Measurements from ENCODE around the gene TRIM17. TPM values are rescaled to one million over a fixed set of nuclear protein-coding genes. Genes with fewer than 3 reads are reported as not detected.

Gene TRIM17
- total and polyA plus RNA-seq, 2 of the 13 experiments (the other 11 are each of a cell fraction or from before 2014, with no cell fraction given): 0.32 to 0.64 TPM

DNA sequence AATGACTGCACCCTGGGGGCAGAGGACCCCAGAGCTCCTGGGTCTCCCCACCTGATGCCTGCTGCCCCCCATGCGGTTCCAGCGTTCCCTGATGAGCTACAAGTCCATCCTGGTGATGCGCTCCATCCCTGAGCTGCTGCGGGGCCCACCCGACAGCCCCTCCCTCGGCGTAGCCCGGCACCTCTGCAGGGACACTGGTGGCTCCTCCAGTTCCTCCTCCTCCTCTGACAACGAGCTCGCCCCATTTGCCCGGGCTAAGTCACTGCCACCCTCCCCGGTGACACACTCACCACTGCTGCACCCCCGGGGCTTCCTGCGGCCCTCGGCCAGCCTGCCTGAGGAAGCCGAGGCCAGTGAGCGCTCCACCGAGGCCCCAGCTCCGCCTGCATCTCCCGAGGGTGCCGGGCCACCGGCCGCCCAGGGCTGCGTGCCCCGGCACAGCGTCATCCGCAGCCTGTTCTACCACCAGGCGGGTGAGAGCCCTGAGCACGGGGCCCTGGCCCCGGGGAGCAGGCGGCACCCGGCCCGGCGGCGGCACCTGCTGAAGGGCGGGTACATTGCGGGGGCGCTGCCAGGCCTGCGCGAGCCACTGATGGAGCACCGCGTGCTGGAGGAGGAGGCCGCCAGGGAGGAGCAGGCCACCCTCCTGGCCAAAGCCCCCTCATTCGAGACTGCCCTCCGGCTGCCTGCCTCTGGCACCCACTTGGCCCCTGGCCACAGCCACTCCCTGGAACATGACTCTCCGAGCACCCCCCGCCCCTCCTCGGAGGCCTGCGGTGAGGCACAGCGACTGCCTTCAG, 45.5 kb downstream of the TRIM17 start (continued):
- TF ChIP-seq, protein P1, sequence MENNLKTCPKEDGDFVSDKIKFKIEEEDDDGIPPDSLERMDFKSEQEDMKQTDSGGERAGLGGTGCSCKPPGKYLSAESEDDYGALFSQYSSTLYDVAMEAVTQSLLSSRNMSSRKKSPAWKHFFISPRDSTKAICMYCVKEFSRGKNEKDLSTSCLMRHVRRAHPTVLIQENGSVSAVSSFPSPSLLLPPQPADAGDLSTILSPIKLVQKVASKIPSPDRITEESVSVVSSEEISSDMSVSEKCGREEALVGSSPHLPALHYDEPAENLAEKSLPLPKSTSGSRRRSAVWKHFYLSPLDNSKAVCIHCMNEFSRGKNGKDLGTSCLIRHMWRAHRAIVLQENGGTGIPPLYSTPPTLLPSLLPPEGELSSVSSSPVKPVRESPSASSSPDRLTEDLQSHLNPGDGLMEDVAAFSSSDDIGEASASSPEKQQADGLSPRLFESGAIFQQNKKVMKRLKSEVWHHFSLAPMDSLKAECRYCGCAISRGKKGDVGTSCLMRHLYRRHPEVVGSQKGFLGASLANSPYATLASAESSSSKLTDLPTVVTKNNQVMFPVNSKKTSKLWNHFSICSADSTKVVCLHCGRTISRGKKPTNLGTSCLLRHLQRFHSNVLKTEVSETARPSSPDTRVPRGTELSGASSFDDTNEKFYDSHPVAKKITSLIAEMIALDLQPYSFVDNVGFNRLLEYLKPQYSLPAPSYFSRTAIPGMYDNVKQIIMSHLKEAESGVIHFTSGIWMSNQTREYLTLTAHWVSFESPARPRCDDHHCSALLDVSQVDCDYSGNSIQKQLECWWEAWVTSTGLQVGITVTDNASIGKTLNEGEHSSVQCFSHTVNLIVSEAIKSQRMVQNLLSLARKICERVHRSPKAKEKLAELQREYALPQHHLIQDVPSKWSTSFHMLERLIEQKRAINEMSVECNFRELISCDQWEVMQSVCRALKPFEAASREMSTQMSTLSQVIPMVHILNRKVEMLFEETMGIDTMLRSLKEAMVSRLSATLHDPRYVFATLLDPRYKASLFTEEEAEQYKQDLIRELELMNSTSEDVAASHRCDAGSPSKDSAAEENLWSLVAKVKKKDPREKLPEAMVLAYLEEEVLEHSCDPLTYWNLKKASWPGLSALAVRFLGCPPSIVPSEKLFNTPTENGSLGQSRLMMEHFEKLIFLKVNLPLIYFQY (CRISPR knock-in tag; IDR thresholded peaks at IDR 0.05; ENCODE audit: borderline replicate concordance): no peak
- TF ChIP-seq ZNF577 (CRISPR knock-in tag; IDR thresholded peaks at IDR 0.05; ENCODE audit: borderline replicate concordance, low read depth): no peak
- TF ChIP-seq MXI1 (IDR thresholded peaks at IDR 0.05; ENCODE audit: borderline replicate concordance, low read depth, low read length): no peak

DNA sequence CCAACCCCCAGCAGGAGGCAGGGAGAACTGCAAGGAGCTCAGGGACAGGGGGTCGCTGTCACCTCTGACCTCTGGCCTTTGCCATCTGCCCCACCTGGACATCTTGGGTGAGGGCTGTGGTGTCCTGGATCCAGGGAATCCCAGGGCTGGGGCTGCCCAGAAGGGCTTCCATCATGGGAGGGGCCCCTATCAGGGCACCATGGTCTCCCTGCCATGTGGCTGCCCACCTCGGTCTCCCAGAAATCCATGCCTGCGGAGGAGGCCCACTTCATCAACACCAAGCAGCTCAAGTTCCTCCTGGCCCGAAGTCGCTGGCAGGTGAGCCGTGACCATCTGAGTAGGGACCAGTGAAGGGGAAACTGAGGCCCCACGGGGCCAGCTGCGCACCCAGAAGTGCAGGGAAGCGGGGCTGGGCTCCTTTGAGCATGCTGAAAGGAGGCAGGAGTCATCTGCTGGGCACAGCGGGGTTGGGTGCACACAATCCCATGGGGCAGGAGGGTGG, 46.2 kb downstream of the TRIM17 start:
- H3K36me3 ChIP-seq (replicated peaks in 1 of 2; ENCODE audit: control insufficient read depth in 1 of 2, insufficient read depth in 2 of 2, low read length in 2 of 2): no peaks in the 10 kb centered on the region
- no peak overlapping the region for H2AFZ ChIP-seq (ENCODE audit: low read length)
- H3K4me1 ChIP-seq (ENCODE audit: insufficient read depth, low read length): peaks cover 28% of the 10 kb centered on the region
- H3K9me3 ChIP-seq (ENCODE audit: low read length): no peaks in the 10 kb centered on the region
- H3K27me3 ChIP-seq (ENCODE audit: control insufficient read depth in 1 of 2, insufficient read depth in 2 of 2, low read length in 2 of 2): peaks cover 0 to 18% of the 10 kb centered on the region in 2 experiments; a peak in 4 of 5 replicates
- BruUV-seq (replicated peaks): no TSS peak
- ATAC-seq (no peak), DNase-seq (ENCODE audit: low spot score) (no peak), FAIRE-seq (no peak)
- H3K9ac ChIP-seq (ENCODE audit: insufficient read depth, low read depth, low read length): no peak overlapping the region
- no peak overlapping the region for H3K4me3 ChIP-seq (replicated peaks in 1 of 3; ENCODE audit: insufficient read depth in 1 of 3, low read depth in 2 of 3, low read length in 3 of 3)
- no peak overlapping the region for H3K4me2 ChIP-seq (ENCODE audit: low read depth, low read length)
- H3K79me2 ChIP-seq (ENCODE audit: insufficient read depth, low read length): no peaks in the 10 kb centered on the region
- in situ Hi-C loops (cut with HindIII; ENCODE audit: extremely low pct_ligation_motif_present, low pct_unique_long_range_greater_than_20kb) (no loop called here), intact Hi-C loops (cut with micrococcal nuclease; ENCODE audit: unreplicated experiment) (no loop called here)
- ChIA-PET CTCF (ENCODE audit: low intra/inter-chr PET ratio, low total read pairs) (no interaction called here), POLR2A (no interaction called here)
- 69% methylated on average over 8 of the region's 10 CpGs for WGBS (ENCODE audit: low lambda C conversion rate)
- H3K27ac ChIP-seq (ENCODE audit: extremely low read length, insufficient read depth, low read length): no peak overlapping the region
- H4K20me1 ChIP-seq (ENCODE audit: insufficient read depth, low read length): no peaks in the 10 kb centered on the region
- TF ChIP-seq BCL6 (CRISPR knock-in tag; IDR thresholded peaks at IDR 0.05): no peak
- TF ChIP-seq ZNF329 (CRISPR knock-in tag; IDR thresholded peaks at IDR 0.05; ENCODE audit: low read depth): no peak
- no peak for TF ChIP-seq ZEB1 (IDR thresholded peaks at IDR 0.05; ENCODE audit: insufficient replicate concordance, low read depth)
- no peak for TF ChIP-seq ZNF296 (CRISPR knock-in tag; conservative IDR thresholded peaks at IDR 0.05)
- no peak for TF ChIP-seq PAF1 (CRISPR knock-in tag; IDR thresholded peaks at IDR 0.05)
- TF ChIP-seq ZNF263 (CRISPR knock-in tag; IDR thresholded peaks at IDR 0.05): no peak
- no peak for TF ChIP-seq ZNF160 (CRISPR knock-in tag; IDR thresholded peaks at IDR 0.05)
- no peak for TF ChIP-seq SIN3A (IDR thresholded peaks at IDR 0.05; ENCODE audit: borderline replicate concordance, low read depth, low read length)
- TF ChIP-seq SUZ12 (IDR thresholded peaks at IDR 0.05; ENCODE audit: low read depth, low read length): no peak
- TF ChIP-seq THAP8 (CRISPR knock-in tag; IDR thresholded peaks at IDR 0.05; ENCODE audit: borderline replicate concordance): no peak
- no peak for TF ChIP-seq PATZ1 (CRISPR knock-in tag; IDR thresholded peaks at IDR 0.05)
- no peak for TF ChIP-seq KMT2A (CRISPR knock-in tag; IDR thresholded peaks at IDR 0.05)
- TF ChIP-seq EZH2 (conservative IDR thresholded peaks at IDR 0.05; ENCODE audit: low read depth, low read length): no peak
- no peak for TF ChIP-seq ZNF7 (CRISPR knock-in tag; IDR thresholded peaks at IDR 0.05)
